ENCODE results near the gene ADNP2. TPM values are rescaled to one million over a fixed set of nuclear protein-coding genes. Genes with fewer than 3 reads are reported as not detected.

ADNP2 gene
- total RNA-seq, 4 donors from 2014 or later: 16.4 to 28.4 (median 17.8) TPM

GRCh38 chr18:80068571-80069272 is 40.3 kb upstream of the ADNP2 start:
- TF ChIP-seq POLR2A (IDR thresholded peaks at IDR 0.05) (no peak), CTCF (IDR thresholded peaks at IDR 0.05) (no peak)
- H3K4me1 ChIP-seq: no peaks in the 10 kb centered on the region
- H3K36me3 ChIP-seq: no peaks in the 10 kb centered on the region
- no peak overlapping the region for H3K4me3 ChIP-seq (replicated peaks in 1 of 3)
- H3K27ac ChIP-seq: no peak overlapping the region
- H3K27me3 ChIP-seq: no peaks in the 10 kb centered on the region
- intact Hi-C loops (cut with DNase I): no loop called here
- no peaks in the 10 kb centered on the region for H3K9me3 ChIP-seq
- DNase-seq: no peak
- 75 to 88% methylated on average over 10 of the region's 10 CpGs for WGBS, 2 donors

GRCh38 chr18:80070825-80071224 is 38.2 kb upstream of the ADNP2 start:
- no peaks in the 10 kb centered on the region for H3K4me1 ChIP-seq
- no peak overlapping the region for H3K27ac ChIP-seq
- H3K36me3 ChIP-seq: no peaks in the 10 kb centered on the region
- intact Hi-C loops (cut with DNase I): no loop called here
- no peaks in the 10 kb centered on the region for H3K27me3 ChIP-seq
- 88 to 95% methylated on average over 2 of the region's 4 CpGs for WGBS, 2 donors
- H3K4me3 ChIP-seq (replicated peaks in 1 of 3): no peak overlapping the region
- H3K9me3 ChIP-seq: no peaks in the 10 kb centered on the region
- no peak for DNase-seq
- TF ChIP-seq POLR2A (IDR thresholded peaks at IDR 0.05) (no peak), CTCF (IDR thresholded peaks at IDR 0.05) (no peak)

GRCh38 chr18:80074183-80074582 is 34.9 kb upstream of the ADNP2 start:
- no peaks in the 10 kb centered on the region for H3K4me1 ChIP-seq
- H3K9me3 ChIP-seq: no peaks in the 10 kb centered on the region
- 93 to 100% methylated on average over 5 of the region's 5 CpGs for WGBS, 2 donors
- no peak overlapping the region for H3K27ac ChIP-seq
- TF ChIP-seq POLR2A (IDR thresholded peaks at IDR 0.05) (no peak), CTCF (IDR thresholded peaks at IDR 0.05) (no peak)
- DNase-seq: no peak
- H3K4me3 ChIP-seq (replicated peaks in 1 of 3): no peak overlapping the region
- H3K36me3 ChIP-seq: no peaks in the 10 kb centered on the region
- intact Hi-C loops (cut with DNase I): no loop called here
- H3K27me3 ChIP-seq: no peaks in the 10 kb centered on the region

GRCh38 chr18:80074697-80075096 is 34.4 kb upstream of the ADNP2 start:
- no peak overlapping the region for H3K27ac ChIP-seq
- WGBS, 2 donors: 80 to 81% methylated on average over 6 to 8 of the region's 8 CpGs
- TF ChIP-seq POLR2A (IDR thresholded peaks at IDR 0.05) (no peak), CTCF (IDR thresholded peaks at IDR 0.05) (no peak)
- no peak overlapping the region for H3K4me3 ChIP-seq (replicated peaks in 1 of 3)
- H3K27me3 ChIP-seq: no peaks in the 10 kb centered on the region
- DNase-seq: no peak
- no peaks in the 10 kb centered on the region for H3K4me1 ChIP-seq
- H3K9me3 ChIP-seq: no peaks in the 10 kb centered on the region
- intact Hi-C loops (cut with DNase I): no loop called here
- no peaks in the 10 kb centered on the region for H3K36me3 ChIP-seq

GRCh38 chr18:80075940-80076339 is 33.1 kb upstream of the ADNP2 start:
- Histone ChIP-seq H3K36me3 (no peaks in the 10 kb centered on the region), H3K27me3 (no peaks in the 10 kb centered on the region), H3K4me3 (replicated peaks in 1 of 3) (no peak overlapping the region), H3K27ac (no peak overlapping the region), H3K9me3 (no peaks in the 10 kb centered on the region), H3K4me1 (no peaks in the 10 kb centered on the region)
- intact Hi-C loops (cut with DNase I): no loop called here
- TF ChIP-seq POLR2A (IDR thresholded peaks at IDR 0.05): no peak
- TF ChIP-seq CTCF (IDR thresholded peaks at IDR 0.05): no peak
- 97 to 100% methylated on average over 5 to 6 of the region's 7 CpGs for WGBS, 2 donors
- DNase-seq: no peak
